GM21786 (cell line): Measurements from ENCODE around the gene FBXO42.
A peak's percentile ranks its signal among the peaks of the same experiment; 100 is the strongest.

Experiments used
- ATAC-seq: cut with Tn5 transposase; IDR thresholded peaks from one replicate; pipeline ENCODE4 v1.9.1; 2021; ENCODE audit not compliant: unreplicated experiment

Gene FBXO42

DNA sequence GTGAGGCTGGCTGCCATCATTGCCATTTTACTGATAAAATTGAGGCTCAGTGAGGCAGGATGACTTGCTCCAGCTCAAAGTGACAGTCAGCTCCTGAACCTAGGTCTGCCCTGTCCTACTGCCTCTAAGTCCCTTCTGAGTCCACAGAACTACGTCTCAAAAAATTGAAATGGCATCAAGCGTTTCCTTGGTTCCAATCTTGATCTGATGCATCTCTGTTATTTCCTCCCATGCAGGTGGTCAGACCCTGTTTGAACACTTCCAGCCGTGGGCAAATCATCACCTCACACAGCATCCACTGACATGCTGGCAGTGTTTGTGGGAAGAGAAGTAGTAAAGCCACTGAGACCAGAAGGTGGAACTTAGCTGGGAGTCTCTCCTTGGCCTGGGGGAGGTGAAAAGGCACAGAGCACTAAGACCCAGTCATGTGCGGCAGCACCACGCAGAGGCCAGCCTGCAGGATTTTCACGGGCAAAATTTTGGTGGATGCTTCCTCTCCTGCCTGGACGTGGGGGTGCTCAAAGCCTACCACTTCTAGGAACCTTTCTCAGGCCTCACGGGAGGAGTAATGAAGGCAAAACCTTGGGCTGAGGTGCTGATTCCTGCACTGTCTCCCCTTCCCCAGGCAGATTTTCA, 107.5 kb downstream of the FBXO42 start:
- ATAC-seq: no peak

DNA sequence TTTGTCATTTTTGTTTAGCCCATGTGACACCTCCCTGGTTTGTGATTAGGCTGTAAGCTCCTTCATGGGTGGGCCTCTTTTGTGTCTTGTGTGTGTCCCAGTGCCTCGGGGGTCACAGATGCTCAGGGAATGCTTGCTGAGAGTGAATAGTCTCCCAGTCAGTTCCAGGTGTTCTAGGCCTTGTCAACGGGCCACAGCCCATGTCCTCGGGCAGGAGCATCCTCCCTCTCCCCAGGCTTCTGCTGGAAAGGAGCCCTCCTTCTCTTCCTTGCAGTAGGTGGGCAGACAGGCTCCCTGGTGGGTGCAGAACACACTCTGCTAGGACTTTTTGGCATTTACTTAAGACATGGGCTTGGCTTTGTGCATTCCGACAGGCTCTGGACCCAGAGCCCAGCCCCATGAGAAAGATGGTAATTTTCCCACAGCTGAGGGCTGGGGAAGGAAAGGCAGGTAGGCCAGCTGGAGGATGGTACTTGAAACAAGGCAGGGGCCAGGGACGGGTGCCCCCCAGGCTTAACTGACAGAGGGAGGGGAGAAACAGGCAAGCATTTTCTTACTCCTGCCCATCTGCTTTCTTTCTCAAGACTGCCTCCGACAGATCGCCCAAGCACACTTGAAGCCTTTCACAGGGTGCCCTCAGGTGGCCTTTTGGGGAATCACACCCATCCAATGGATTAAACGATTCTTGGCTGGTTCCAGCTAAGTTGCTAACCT, 108.2 kb downstream of the FBXO42 start:
- no peak for ATAC-seq

DNA sequence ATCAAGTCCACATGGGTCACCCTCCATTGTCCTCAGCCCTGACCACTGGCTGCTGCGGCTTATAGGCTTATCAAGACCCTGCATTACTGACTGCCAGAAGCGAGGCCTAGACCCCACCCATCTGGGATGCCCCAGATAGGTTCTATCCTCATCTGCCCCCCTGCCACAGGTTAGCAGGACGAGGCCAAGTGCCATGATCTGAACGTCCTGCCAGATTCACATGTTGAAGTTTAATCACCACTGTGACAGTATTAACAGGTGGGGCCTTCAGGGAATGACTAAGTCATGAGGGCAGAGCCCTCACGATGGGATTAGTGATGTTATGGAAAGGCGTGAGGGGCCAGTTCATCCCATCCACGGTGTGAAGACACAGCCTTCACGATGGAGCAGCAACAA, 109.1 kb downstream of the FBXO42 start:
- no peak for ATAC-seq

DNA sequence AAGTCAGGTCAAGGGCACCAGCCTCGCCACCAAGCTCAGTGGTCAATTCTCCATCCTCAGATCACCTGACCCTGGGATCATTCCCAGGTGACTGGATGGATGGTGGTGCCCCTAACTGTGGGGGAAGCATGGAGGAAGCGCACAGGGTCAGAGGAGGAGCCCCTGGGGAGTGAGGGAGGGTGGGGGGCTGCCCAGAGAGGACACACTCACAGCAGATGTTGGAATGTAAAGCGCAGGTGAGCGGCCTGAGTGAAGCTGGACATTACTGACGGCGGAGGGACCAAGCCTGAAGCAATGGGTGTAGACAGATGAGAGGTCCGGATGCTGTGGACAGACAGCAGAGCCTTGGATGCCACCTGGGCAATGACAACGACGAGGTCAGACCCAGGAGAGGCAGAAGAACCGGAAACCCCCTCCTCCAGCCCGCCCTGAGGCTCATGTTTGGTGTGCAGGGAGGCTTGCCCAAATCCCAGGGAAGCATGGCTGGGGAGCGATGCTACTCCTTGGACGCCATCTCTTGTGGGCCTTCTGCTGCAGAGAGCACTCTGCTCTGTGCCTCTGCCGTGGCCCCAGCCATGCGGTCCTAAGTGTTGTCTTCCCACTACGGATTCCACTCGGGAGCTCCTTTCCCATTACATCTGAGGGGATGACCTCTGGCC, 109.6 kb downstream of the FBXO42 start:
- ATAC-seq: no peak

DNA sequence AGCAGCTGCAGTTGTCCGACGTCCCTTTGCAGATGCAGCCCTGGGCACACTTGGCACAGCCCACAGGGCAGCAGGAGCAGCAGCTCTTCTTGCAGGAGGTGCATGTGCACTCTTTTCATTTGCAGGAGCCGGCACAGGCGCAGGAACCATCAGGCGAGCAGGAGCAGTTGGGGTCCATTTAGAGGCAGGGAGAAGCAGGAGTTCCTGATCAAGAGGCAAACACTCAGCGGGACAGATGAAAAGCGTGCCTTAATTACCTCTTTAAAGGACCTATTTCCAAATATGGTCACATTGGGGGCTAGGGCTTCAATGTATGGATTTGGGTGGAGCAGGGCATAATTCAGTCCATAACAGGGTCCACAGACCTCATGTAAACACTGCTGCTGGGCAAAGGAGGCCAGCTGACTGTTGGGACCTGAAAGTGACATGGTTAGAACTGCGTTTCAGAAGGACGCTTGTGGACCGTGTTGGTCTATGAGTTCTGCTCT, 111.0 kb downstream of the FBXO42 start:
- ATAC-seq: no peak

DNA sequence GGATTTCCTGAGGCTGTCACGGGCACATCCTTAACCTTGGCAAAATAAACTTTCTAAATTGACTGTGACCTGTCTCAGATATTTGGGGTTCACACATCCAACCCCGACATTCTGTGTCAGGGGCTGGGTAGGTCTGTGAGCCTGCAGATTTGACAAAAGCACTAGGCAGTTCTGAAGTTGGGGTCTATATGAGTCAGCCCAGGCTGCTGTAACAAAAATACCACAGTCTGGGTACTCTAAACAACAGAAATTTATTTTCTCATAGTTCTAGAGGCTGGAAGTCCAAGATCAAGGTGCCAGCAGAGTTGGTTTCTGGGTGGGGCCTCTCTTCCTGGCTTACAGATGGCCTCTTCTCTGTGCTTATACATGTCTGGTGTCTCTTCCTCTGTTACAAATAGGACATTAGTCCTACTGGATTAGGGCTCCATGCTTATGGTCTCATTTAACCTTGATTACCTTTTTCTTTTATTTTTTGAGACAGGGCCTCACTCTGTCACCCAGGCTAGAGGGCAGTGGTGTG, 112.2 kb downstream of the FBXO42 start:
- no peak for ATAC-seq

DNA sequence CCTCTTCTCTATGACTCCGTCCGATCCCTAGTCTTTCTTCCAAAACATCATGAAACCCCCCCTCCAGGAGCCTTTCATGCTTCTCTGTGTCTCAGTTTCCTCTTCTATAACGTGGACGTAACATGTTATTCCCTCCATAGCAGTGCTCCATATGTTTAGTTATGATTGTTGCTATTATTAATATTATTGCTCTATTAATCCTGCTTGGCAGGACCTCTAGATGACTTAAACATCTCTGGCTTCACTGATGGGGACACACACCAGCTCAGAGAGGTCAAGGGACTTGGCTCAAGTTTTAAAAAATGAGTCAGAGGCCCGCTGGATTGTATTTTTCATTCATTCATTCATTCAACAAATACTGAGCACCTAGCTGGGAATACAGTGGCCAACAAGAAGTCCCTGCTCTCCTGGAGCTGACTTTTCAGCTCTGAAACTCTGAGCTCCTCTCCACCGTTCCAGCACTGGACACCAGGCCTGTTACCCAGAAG, 114.9 kb downstream of the FBXO42 start:
- ATAC-seq: no peak

DNA sequence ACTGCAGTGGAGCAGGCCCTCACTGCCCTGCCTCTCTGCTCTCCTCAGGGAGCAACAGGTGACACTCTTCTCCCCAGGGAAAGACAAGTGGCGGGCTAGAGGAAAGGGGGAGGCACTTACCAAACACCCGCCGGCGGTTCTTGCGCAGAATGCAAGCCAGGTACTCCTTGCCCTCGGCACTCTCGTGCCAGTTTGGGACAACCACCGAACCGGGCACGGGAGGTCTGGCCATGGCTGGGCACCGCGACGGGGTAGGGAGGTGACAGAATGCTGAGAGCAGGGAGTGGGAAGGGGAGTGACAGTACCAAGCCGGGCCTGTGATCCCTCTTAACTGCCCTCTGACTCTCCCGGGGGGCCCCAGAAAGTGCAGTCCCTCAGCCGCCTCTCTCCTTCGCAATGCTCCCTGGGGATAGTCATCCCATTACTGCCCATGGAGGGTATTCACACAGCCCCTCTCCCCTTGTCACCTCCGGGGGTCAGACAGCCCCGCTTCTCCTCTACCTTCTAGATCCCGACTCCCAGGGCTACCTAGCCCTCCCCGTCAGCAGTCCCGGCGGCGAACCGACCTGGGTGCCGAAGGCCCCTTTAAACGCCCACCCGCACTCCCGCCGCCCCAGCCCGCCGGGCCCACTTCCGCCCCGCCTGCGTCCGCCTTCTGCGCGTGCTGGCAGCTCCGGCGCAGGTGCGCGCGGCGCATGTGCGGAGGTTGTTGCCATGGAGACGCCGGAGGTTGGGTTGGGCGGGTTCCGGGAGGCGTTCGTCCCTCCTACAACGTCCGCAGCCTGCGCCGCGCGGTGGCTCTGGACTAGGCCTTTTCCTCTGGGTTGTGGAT, 115.6 kb downstream of the FBXO42 start, which contains the start of gene CPLANE2:
Gene CPLANE2, minus strand, starts transcription at position 673 of the 832 bp plus-strand sequence. Its CDS starts 441 bp downstream, at position 232.
- peak; percentile 65 for ATAC-seq

DNA sequence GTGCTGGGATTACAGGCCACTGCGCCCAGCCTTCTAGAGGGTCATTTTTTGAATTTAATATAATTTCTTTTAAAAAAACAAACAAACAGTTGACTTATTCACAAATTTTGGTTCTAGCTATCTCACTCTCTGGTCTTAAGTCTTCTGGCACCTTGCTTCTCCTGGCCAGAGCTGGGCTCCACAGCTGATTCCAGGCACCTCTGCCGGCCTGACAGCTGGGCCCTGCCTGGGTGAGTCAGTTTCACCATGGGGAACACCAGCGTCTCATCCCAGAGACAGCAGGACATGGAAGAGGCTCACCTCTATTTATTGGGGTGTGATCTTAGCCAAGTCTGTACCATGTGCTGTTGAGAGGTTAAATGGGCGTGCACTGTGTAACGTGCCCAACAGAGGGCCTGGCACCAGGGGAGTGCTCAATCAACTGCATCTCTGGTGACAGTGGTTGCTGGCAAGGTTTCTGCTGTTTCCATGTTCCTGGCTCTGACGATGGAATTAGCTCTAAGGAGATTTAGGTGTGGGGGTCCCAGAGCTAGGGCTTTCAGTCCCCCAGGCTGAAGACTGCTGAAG, 116.3 kb downstream of the FBXO42 start:
- peak; percentile 45 for ATAC-seq

DNA sequence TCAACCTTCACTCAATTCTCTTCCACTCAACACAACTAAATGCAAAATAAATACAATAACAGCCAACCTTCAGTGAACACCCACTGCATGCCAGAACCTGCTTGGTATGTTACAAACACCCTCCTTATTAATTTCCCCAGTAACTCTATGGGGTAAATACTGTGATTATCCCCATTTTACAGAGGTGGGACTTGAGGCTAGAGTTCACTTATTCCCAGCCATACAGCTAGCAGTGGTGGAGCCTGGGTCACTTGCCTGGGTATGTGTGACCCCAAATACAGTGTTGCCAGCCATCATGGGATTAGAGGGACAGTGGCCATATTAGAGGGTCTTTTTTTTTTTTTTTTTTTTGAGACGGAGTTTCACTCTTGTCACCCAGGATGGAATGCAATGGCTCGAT, 116.9 kb downstream of the FBXO42 start:
- ATAC-seq: no peak

DNA sequence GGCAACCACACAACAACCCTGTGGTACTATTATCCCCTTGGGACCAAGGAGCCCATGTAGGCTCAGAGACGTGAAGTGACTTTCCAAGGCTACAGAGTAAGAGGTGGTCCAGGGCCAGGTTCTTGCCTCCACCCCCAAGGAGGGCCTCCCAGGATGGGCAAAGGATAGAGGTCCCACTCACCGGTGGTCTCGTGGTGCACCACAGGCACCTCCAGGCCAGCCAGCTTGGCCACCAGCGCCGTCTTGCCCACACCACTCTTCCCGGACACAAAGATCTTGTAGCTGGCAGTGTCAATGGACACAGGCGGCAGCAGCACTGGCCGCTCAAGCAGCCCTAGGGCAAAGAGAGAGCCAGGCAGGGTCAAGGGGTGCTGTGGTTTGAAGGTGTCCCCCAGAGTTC, 118.8 kb downstream of the FBXO42 start:
- ATAC-seq: no peak

DNA sequence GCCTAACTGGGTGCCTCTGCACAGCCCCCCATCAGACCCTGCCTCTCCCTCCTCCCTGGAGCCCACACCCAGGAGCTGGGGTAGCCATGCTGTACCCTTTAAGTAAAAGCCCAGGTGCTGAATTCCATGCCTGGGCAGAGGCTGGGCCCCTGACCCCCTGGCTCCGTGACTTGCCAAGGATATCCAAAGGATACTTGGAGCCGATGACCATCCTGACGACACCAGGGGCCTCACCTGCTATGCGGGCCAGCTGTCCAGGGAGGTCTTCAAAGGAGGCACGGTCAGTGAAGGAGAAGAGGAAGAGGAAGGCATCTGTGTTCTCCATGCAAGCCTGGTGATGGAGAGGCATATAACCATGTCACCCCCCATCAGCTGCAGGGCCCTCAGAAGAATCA, 120.0 kb downstream of the FBXO42 start:
- no peak for ATAC-seq

DNA sequence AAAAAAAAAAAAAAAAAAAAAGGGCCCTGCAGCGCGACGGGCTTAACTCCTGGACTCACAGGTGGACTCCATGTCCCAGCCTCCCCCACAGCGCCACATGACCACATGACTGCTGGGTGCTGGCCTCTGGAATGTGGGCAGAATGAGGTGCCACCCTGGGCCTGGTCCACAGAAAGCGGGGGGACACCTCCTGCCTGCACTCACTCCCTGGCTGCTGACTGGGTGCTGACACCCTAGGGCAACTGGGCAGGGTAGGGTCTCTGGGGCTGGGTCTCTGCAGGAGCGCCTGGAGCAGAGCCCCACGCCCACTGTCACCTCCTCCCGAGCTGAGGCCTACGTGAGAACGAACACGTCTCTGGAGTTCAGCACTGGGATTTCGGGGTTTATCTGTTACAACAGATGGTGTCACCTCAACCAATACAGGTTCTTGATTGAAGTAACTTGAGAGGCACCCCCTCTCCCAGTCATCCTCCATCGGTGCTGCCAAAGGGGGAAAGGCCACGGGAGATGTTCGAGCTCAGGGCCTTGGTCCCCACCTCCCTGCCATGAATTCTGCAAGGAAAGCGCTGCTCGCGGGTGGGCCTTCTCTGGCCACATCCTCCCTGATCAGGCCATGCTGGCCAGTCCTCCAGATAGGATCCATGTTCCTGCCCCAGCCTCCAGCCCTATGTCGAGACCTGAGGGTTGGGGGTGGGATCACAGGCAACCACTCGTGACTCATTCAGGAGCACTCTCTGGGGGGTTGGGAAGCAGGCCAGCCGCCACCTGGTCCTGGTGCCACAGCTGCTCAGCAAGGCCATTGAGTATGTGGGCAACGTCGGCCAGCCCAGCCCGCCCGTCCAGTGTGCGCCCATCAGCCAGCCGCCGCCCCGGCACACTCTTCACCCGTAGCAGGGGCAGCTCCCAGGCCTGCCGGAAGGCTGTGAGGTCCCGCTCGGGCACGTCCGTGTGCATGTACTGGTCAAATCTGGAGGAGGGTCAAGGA, 120.7 kb downstream of the FBXO42 start:
- ATAC-seq: no peak

DNA sequence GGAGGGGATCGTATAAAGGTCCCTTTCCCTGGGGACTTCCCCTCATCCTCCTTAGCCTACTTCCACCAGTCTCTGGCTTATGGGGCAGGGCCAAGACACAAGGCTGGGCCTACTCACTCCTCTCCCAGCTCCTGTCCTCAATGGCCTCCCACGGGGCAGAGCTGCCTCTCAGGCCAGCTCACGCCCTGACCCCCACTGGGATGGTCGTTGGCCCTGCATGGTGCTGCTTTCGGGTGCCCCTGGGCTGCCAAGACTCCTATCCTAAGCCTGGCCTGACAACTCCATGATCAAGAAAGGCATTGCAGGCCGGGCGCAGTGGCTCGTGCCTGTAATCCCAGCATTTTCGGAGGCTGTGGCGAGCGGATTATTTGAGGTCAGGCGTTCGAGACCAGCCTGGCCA, 121.5 kb downstream of the FBXO42 start:
- ATAC-seq: no peak

DNA sequence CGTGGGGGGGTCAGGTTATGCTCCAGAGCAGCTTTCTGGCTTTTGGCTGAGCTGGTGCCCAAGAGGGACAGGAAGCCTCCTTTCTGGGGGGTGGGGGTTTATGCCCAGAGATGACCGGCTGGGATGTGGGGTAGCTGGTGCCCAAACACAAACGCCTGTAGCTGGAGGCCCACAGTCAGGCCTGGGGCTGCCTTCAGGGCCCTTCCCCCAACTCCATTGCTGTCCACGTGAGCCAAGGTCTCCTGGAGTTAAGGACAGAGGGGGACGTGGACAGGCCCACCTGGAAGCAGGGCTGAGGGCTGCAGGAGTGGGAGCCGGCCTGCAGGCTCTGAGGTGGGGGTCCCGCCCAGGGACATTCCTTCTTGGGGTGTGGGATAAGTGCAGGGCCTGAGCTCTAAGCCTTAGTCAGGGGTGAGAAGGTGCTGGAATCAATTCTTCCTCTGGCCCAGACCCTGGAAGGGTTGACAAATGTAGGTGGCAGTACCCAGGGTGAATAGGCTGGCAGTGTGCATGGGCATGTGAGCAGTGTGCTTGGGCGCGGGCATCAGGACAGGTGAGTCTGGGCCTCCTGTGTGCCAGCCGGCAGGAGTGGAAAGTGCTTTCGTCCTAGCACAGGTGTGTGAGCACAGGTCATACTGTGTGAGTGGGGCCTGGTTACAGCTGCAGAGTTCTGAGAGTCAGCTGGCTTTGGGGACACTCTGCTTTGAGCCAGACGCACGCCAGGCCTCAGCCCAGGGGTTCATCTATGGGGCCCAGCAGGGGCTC, 122.1 kb downstream of the FBXO42 start:
- no peak for ATAC-seq

DNA sequence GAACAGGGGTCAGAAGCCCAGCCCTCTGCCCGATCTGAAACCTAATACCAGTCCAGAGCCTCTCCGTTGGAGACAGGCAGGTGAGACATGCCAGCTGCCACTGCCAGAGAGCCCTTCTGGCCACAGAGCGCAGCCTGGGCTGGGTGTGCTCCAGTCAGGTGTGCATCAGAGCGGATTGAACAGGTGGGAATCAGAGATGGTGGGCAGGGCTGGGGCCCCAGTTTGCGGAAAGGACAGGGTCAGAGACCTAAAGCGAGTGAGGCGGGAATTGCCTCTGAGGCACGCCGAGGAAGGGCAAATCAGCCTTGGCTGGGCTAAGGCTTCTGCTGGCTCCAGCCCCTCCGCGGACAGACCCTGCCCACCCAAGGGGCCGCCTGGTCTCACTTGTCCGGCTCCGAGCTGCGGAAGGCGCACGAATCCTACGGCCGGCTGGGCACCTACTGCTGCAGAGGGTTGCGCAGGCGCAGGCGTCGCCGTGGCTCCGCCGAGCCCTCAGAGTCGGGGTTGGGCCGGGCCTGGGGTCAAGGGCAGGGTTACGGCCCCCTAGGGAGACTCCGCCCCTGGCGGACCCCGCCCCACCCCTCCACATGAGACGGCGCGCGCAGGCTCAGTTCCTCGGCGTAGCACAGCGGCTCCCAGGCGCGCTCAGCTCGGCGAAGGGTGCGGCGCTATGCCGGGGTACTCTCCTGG, 125.6 kb downstream of the FBXO42 start:
- ATAC-seq: no peak

DNA sequence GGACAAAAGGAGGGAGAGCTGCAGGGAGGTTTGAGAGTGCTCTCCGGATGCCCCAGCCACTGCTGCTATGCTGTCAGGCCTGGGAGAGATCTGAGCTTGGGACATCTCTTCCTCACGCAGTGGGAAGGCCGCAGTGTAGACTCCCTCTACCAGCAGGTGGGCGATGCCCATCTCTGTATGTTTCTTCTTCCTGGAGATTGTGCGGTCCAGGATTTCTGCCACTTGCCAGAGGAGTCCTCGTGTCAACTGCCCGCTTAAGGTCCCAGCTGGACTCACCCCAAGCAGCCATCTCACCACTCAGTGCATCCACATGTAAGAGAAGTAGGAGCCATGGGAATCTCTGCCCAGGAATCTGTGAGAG, 126.2 kb downstream of the FBXO42 start:
- no peak for ATAC-seq

DNA sequence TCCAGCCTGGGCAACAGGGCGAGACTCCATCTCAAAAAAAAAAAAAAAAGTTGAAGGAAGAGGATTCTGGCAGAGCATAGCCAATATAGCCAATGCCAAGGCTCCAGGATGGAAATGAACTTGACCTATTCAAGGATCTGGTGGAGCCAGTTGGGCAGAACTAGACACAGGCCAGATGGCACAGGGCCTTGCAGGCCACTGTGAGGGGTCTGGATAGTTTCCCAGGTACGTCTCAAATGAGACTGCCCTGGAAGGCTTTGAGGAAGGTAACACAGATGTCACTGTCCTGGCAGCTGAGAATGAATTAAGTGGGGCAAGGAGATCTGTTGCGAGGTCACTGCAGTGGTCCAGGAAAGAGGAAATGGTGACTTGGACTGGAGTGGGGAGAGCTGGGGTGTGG, 127.8 kb downstream of the FBXO42 start:
- ATAC-seq: no peak
